GM18868 (cell line): ENCODE results near the gene ZNF621.
"Not testable (repeated sequence)": the region's sequence is repeated elsewhere in the genome, so short reads cannot be mapped to it uniquely, and the experiment has no call there.

Source experiments
- ATAC-seq: cut with Tn5 transposase; IDR thresholded peaks from one replicate; pipeline ENCODE4 v1.9.1; 2021; ENCODE audit warnings: mild to moderate bottlenecking, moderate library complexity; ENCODE audit not compliant: unreplicated experiment

ZNF621 gene

GRCh38 chr3:40532252-40532651 is 7.5 kb downstream of the ZNF621 start:
- ATAC-seq = no peak

GRCh38 chr3:40534283-40534682 is 9.5 kb downstream of the ZNF621 start:
- ATAC-seq = no peak

- no peak for ATAC-seq
These were observed 22.1 kb downstream of the ZNF621 start for GRCh38 chr3:40546816-40547215.

- ATAC-seq = no peak
These were observed 25.4 kb downstream of the ZNF621 start for GRCh38 chr3:40550167-40550566.

GRCh38 chr3:40557575-40558161 is 32.9 kb downstream of the ZNF621 start:
- ATAC-seq = peak; percentile 76

- not testable (repeated sequence) for ATAC-seq
These were observed 37.7 kb downstream of the ZNF621 start for GRCh38 chr3:40562482-40562881.

- ATAC-seq = not testable (repeated sequence)
These were observed 40.9 kb downstream of the ZNF621 start for GRCh38 chr3:40565629-40566028.

GRCh38 chr3:40566694-40567093 is 41.9 kb downstream of the ZNF621 start:
- ATAC-seq = no peak

GRCh38 chr3:40572588-40572987 is 47.8 kb downstream of the ZNF621 start:
- ATAC-seq = no peak

- no peak for ATAC-seq
These were observed 49.3 kb downstream of the ZNF621 start for GRCh38 chr3:40574050-40574449.

GRCh38 chr3:40574661-40575060 is 49.9 kb downstream of the ZNF621 start:
- ATAC-seq = no peak

- ATAC-seq = no peak
These were observed 51.6 kb downstream of the ZNF621 start for GRCh38 chr3:40576396-40576795.

- peak; percentile 67 for ATAC-seq
These were observed 55.8 kb downstream of the ZNF621 start for GRCh38 chr3:40580494-40581091.

GRCh38 chr3:40581166-40581565 is 56.4 kb downstream of the ZNF621 start:
- ATAC-seq = no peak

GRCh38 chr3:40582401-40583027 is 57.8 kb downstream of the ZNF621 start:
- ATAC-seq = no peak

GRCh38 chr3:40583691-40584090 is 58.9 kb downstream of the ZNF621 start:
- ATAC-seq = no peak

GRCh38 chr3:40584625-40585189 is 59.9 kb downstream of the ZNF621 start:
- peak; percentile 64 for ATAC-seq

- peak; percentile 79 for ATAC-seq
These were observed 60.7 kb downstream of the ZNF621 start for GRCh38 chr3:40585381-40586016.

- ATAC-seq = no peak
These were observed 62.1 kb downstream of the ZNF621 start for GRCh38 chr3:40586901-40587300.

GRCh38 chr3:40588406-40588805 is 63.6 kb downstream of the ZNF621 start:
- ATAC-seq = no peak
